Effector memory CD8-positive, alpha-beta T cell (primary cell): Measurements from ENCODE around the gene BORCS5.
"Not testable (repeated sequence)": the region's sequence is repeated elsewhere in the genome, so short reads cannot be mapped to it uniquely, and the experiment has no call there.

Experiments
- ATAC-seq: fragments of 150-1000 bp; cut with Tn5 transposase; replicated peaks from 2 replicates; pipeline ENCODE4 v1.10.0; 2021; ENCODE audit warnings: mild to moderate bottlenecking, moderate library complexity
- DNase-seq, 3 experiments: peaks; one replicate each; pipeline ENCODE4 v3.0.0; 2021
- H3K27ac Mint-ChIP-seq, 2 donors: one replicate each; pipeline ENCODE4 v1.8.0; 2022; ENCODE audit warnings: mild to moderate bottlenecking in 2 of 2, mixed read lengths in 2 of 2, moderate library complexity in 2 of 2
- H3K27me3 Mint-ChIP-seq, 2 donors: one replicate each; pipeline ENCODE4 v1.8.0; 2022; ENCODE audit warnings: mixed read lengths in 2 of 2
- H3K36me3 Mint-ChIP-seq: one replicate; pipeline ENCODE4 v1.8.0; 2022; ENCODE audit warnings: mild to moderate bottlenecking, moderate library complexity, mixed read lengths; ENCODE audit not compliant: insufficient read depth
- H3K4me1 Mint-ChIP-seq, 2 donors: one replicate each; pipeline ENCODE4 v1.8.0; 2022; ENCODE audit warnings: low read depth in 2 of 2, mixed read lengths in 2 of 2
- H3K4me3 Mint-ChIP-seq, 2 donors: one replicate each; pipeline ENCODE4 v1.8.0; 2022; ENCODE audit warnings: mild to moderate bottlenecking in 2 of 2, mixed read lengths in 2 of 2, moderate library complexity in 2 of 2
- H3K9me3 Mint-ChIP-seq, 2 donors: one replicate each; pipeline ENCODE4 v1.8.0; 2022; ENCODE audit warnings: mixed read lengths in 2 of 2

The BORCS5 gene

GRCh38 chr12:12487490-12487889 is 130.6 kb downstream of the BORCS5 start:
- ATAC-seq (no peak), DNase-seq (no peak)
- Mint-ChIP-seq H3K27ac (peak overlapping the region; percentile 9 to 11), H3K4me1 (peaks cover 12 to 20% of the 10 kb centered on the region in 2 donors), H3K9me3 (no peaks in the 10 kb centered on the region), H3K36me3 (peaks cover 30% of the 10 kb centered on the region), H3K27me3 (no peaks in the 10 kb centered on the region), H3K4me3 (no peak overlapping the region)

- ATAC-seq (no peak), DNase-seq (no peak)
- Mint-ChIP-seq H3K4me1 (peaks cover 11 to 17% of the 10 kb centered on the region in 2 donors), H3K27ac (peak overlapping the region; percentile 9 to 11), H3K36me3 (peaks cover 24% of the 10 kb centered on the region), H3K4me3 (no peak overlapping the region), H3K27me3 (no peaks in the 10 kb centered on the region), H3K9me3 (no peaks in the 10 kb centered on the region)
These were observed 131.4 kb downstream of the BORCS5 start for GRCh38 chr12:12488296-12488695.

- Mint-ChIP-seq H3K27me3 (no peaks in the 10 kb centered on the region), H3K9me3 (no peaks in the 10 kb centered on the region), H3K36me3 (peaks cover 20% of the 10 kb centered on the region), H3K27ac (peak overlapping the region; percentile 9 to 11), H3K4me3 (no peak overlapping the region), H3K4me1 (peaks cover 11 to 13% of the 10 kb centered on the region in 2 donors)
- no peak for DNase-seq
- ATAC-seq, result peak; percentile 43
These were observed 132.1 kb downstream of the BORCS5 start for GRCh38 chr12:12488823-12489550.

GRCh38 chr12:12491606-12492005 is 134.7 kb downstream of the BORCS5 start:
- Mint-ChIP-seq H3K27me3 (no peaks in the 10 kb centered on the region), H3K36me3 (peaks cover 3% of the 10 kb centered on the region), H3K27ac (no peak overlapping the region), H3K4me1 (peaks cover 11 to 13% of the 10 kb centered on the region in 2 donors), H3K4me3 (no peak overlapping the region), H3K9me3 (no peaks in the 10 kb centered on the region)
- ATAC-seq (no peak), DNase-seq (no peak)

GRCh38 chr12:12492547-12492946 is 135.7 kb downstream of the BORCS5 start:
- no peaks in the 10 kb centered on the region for H3K9me3 Mint-ChIP-seq
- no peak overlapping the region for H3K4me3 Mint-ChIP-seq
- H3K27ac Mint-ChIP-seq, result no peak overlapping the region
- DNase-seq (no peak), ATAC-seq (no peak)
- H3K36me3 Mint-ChIP-seq, result peaks cover 3% of the 10 kb centered on the region
- H3K27me3 Mint-ChIP-seq, result no peaks in the 10 kb centered on the region
- peaks cover 9 to 12% of the 10 kb centered on the region in 2 donors for H3K4me1 Mint-ChIP-seq

- H3K27me3 Mint-ChIP-seq, result no peaks in the 10 kb centered on the region
- H3K4me3 Mint-ChIP-seq, result no peak overlapping the region
- no peaks in the 10 kb centered on the region for H3K36me3 Mint-ChIP-seq
- ATAC-seq (no peak), DNase-seq (no peak)
- no peak overlapping the region for H3K27ac Mint-ChIP-seq
- H3K4me1 Mint-ChIP-seq, result peaks cover 0 to 3% of the 10 kb centered on the region in 2 donors
- no peaks in the 10 kb centered on the region for H3K9me3 Mint-ChIP-seq
These were observed 138.7 kb downstream of the BORCS5 start for GRCh38 chr12:12495536-12495935.

GRCh38 chr12:12498210-12498609 is 141.3 kb downstream of the BORCS5 start:
- no peaks in the 10 kb centered on the region for H3K27me3 Mint-ChIP-seq
- peaks cover 7% of the 10 kb centered on the region for H3K36me3 Mint-ChIP-seq

GRCh38 chr12:12499909-12500604 is 143.2 kb downstream of the BORCS5 start:
- Mint-ChIP-seq H3K9me3 (no peaks in the 10 kb centered on the region), H3K27me3 (no peaks in the 10 kb centered on the region), H3K36me3 (peaks cover 8% of the 10 kb centered on the region), H3K27ac (peak overlapping the region; percentile 24 to 55), H3K4me3 (no peak overlapping the region), H3K4me1 (peaks cover 12 to 13% of the 10 kb centered on the region in 2 donors)
- DNase-seq, result no peak
- no peak for ATAC-seq

More at GRCh38 chr12:12498210-12498609, 141.3 kb downstream of the BORCS5 start:
- H3K27ac Mint-ChIP-seq, result no peak overlapping the region
- peaks cover 8% of the 10 kb centered on the region in 2 donors for H3K4me1 Mint-ChIP-seq
- DNase-seq (no peak), ATAC-seq (no peak)
- no peak overlapping the region for H3K4me3 Mint-ChIP-seq
- H3K9me3 Mint-ChIP-seq, result no peaks in the 10 kb centered on the region

GRCh38 chr12:12501121-12501520 is 144.2 kb downstream of the BORCS5 start:
- Mint-ChIP-seq H3K4me1 (peaks cover 16 to 20% of the 10 kb centered on the region in 2 donors), H3K9me3 (no peaks in the 10 kb centered on the region), H3K4me3 (no peak overlapping the region), H3K27me3 (no peaks in the 10 kb centered on the region), H3K27ac (peak overlapping the region; percentile 17 to 84), H3K36me3 (peaks cover 8% of the 10 kb centered on the region)
- DNase-seq, result no peak
- ATAC-seq, result no peak

- H3K36me3 Mint-ChIP-seq, H3K27me3 Mint-ChIP-seq, DNase-seq, H3K9me3 Mint-ChIP-seq: not testable (repeated sequence)
- Mint-ChIP-seq H3K4me3 (peak overlapping the region in 1 of 2 donors; percentile 54), H3K4me1 (peaks cover 17 to 26% of the 10 kb centered on the region in 2 donors), H3K27ac (peak overlapping the region; percentile 80 to 88)
- ATAC-seq, result peak; percentile 16
These were observed 145.4 kb downstream of the BORCS5 start for GRCh38 chr12:12502130-12502814.

GRCh38 chr12:12502815-12503151 is 145.9 kb downstream of the BORCS5 start:
- DNase-seq (no peak), ATAC-seq (peak; percentile 72)
- peak overlapping the region in 1 of 2 donors; percentile 54 for H3K4me3 Mint-ChIP-seq
- H3K36me3 Mint-ChIP-seq, result peaks cover 8% of the 10 kb centered on the region
- no peaks in the 10 kb centered on the region for H3K9me3 Mint-ChIP-seq
- H3K27me3 Mint-ChIP-seq, result no peaks in the 10 kb centered on the region
- H3K4me1 Mint-ChIP-seq, result peaks cover 17 to 26% of the 10 kb centered on the region in 2 donors
- H3K27ac Mint-ChIP-seq, result peak overlapping the region; percentile 80 to 88

- H3K27ac Mint-ChIP-seq, result peak overlapping the region; percentile 80 to 88
- H3K9me3 Mint-ChIP-seq, result no peaks in the 10 kb centered on the region
- H3K36me3 Mint-ChIP-seq, result peaks cover 8% of the 10 kb centered on the region
- peak overlapping the region; percentile 26 to 54 for H3K4me3 Mint-ChIP-seq
- ATAC-seq (peak; percentile 66), DNase-seq (peak; percentile 30 to 44 (median 41))
- no peaks in the 10 kb centered on the region for H3K27me3 Mint-ChIP-seq
- peaks cover 16 to 26% of the 10 kb centered on the region in 2 donors for H3K4me1 Mint-ChIP-seq
These were observed 146.7 kb downstream of the BORCS5 start for GRCh38 chr12:12503384-12504078.
